GM18951 (cell line): Measurements from ENCODE around the gene SYT13.

Experiments used
- POLR2A ChIP-seq: IDR thresholded peaks from 4 replicates; pipeline ENCODE4 v1.6.1; 2011; ENCODE audit warnings: mild to moderate bottlenecking; ENCODE audit not compliant: insufficient read length, insufficient read depth; ENCODE audit errors: extremely low read depth
- in situ Hi-C: fragments of 300-500 bp; cut with MboI; formaldehyde crosslinking; loops from one replicate; pipeline ENCODE4 v1.12.0; 2022; ENCODE audit warnings: low sequenced_read_pairs, mixed read lengths, inconsistent platforms; ENCODE audit not compliant: unreplicated experiment

Gene SYT13

DNA sequence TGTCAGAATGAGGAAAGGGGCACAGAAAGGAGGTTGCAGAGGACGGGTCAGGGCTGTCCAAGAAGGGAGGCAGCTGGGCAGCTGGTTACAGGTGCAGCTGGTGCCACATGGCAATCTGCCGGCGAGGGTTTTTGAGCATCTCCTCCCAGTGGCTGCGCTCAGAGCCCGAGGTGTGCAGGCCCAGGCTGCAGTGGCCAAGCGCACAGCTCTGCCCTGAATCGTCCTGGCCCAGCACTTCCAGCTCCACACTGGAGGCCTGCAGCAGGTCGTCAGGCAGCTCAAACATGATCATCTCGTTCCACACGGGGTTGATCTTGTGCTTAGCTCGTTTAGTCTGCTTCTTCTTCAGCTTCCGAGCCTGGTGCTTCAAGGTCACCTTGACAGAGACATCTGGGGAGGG, 42.2 kb downstream of the SYT13 start:
- in situ Hi-C loops, result no loop called here
- no peak for TF ChIP-seq POLR2A

DNA sequence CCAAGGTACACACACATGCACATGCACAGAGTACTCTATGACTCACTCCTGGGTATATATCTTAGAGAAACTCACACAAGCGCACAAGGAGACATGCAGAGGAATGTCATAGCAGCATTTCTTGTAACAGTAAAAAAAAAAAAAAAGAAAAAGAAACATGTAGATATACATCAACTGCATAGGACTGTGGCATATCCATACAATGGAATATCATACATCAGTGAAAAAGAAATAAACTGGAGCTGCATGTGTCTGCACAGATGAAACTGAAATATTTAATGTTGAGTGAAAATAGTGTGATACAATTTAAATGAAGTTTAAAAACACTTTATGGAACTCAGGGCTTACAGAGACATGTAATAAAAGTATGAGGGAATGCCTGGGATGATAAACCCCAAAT, 46.4 kb downstream of the SYT13 start:
- in situ Hi-C loops, result no loop called here
- TF ChIP-seq POLR2A, result no peak

DNA sequence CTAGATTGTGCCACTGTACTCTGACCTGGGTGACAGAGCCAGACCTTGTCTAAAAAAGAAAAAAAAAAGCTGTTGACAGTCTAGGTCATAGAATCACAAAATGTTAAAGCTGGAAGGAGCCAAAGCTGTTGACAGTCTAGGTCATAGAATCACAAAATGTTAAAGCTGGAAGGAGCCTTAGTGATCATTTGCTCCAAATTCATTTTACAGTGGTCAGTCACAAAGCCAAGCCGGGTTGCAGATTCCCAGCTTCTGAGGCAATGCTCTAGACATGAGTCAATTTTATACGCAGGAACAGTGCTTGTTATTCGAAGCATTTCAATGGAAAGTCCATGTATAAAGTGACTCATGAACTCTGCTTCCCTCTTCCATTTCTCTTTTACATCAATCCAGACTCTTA, 47.4 kb downstream of the SYT13 start:
- in situ Hi-C loops, result no loop called here
- TF ChIP-seq POLR2A, result no peak

DNA sequence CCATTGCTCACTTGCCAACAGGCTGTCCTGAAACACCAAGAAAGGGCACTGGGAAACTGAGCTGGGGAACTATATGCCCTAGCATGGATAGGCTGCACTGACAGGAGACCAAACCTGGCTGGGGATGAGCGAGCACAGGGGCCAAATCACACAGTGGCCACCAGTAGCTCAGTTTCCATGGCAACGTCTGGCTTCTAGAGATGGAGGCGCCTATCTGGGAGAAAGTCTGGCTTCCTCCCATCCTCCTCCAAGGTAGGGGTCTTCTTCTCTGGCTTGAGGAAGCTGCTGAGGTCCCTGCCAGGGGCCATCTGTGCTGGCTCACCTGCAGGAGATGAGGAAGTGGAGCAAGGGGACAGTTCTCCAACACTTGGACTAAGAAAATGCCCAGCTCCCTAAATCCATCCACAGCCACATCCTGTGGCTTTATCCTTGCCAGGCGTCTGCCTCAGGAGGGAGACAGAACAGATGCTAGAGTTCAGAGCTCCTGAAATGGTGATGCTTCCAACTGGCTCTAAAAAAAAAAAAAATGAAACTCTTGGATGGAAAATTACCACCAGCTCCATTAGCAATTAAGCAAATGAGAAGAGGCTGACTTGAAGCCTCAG, 48.3 kb downstream of the SYT13 start:
- in situ Hi-C loops, result no loop called here

DNA sequence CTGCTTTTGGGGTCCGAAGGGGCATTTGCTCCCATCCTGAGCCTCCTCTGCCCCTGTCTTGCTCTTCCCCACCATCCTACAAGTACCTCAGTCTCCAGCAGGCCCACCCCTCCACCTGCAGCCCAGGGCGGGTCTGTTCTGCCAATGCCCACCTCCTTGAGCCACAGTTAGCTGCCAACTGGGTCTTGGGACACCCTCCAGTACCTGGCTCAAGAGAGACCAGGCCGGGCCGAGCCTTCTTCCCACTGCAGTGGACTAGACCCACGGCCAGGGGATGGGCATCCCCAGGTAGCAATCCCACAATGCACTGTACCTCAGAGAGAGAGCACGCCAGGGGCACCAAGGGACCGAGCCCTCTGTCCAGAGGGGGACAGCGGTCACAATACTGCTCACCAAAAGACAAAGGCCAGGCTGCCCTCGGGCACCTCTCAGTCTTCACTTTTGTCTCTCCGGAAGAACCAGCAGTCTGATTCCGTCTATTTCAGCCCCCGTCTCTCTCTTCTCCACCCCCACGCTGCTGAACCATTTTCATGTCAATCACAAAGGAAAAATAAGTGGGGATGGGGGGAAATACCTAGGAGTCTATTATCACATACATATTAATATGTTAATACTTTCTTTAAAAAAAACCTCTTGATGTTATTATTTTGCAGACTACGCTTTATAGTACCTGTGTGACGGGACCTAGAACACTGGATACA, 51.7 kb downstream of the SYT13 start:
- TF ChIP-seq POLR2A, result no peak
- in situ Hi-C loops, result no loop called here

More for the DNA sequence above, 48.3 kb downstream of the SYT13 start:
- TF ChIP-seq POLR2A, result no peak

DNA sequence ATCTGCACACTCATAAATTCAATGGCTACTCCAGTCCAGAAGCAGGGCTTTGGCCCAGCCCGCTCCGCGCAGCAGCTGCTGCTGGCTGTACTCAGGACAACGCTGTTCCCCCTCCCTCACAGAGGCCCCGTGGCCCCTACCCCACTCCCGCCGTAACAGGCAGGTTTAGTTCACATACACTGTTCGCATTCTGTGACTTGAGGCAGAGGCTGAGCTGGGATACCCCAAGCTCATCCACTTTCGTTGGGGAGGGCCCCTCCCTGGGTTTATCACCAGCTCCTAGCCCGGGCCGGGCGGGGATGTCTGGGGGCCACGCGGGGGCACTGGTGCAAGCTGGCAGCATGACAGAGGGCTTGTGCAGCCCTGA, 52.4 kb downstream of the SYT13 start:
- in situ Hi-C loops, result no loop called here
- TF ChIP-seq POLR2A, result no peak

DNA sequence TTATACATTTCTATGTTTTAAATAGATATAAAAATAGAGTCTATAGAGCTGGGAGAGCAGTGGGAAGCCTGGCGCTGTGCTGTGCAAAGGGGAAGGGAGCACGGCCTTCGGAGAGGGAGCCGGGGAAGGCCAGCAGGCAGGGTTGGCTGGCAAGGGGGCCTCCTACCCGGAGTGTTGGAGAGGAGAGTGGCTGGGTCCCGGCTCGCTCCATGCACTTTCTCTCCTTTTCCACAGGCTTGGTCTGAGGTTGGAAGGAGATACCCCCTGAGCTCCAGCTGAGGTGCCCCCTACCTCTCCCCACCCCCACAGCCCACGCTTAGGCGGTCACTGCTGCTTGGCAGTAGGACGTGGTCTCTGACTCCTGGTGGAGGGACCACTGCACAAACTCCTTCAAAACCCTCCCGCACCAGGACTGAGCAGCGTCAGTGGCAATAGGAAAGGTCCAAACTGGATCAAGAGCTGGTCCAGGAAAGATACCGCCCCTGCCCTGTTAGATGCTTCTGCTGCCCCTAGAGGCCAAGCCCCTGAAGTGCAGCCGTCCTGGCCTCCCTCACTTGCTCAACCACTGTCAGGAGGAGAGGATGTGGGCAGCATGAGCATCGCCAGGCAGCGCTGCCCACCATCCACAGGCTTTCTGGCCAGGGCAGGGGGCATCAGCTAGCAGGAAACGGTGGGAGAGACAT, 52.9 kb downstream of the SYT13 start:
- in situ Hi-C loops, result no loop called here
- TF ChIP-seq POLR2A, result no peak

DNA sequence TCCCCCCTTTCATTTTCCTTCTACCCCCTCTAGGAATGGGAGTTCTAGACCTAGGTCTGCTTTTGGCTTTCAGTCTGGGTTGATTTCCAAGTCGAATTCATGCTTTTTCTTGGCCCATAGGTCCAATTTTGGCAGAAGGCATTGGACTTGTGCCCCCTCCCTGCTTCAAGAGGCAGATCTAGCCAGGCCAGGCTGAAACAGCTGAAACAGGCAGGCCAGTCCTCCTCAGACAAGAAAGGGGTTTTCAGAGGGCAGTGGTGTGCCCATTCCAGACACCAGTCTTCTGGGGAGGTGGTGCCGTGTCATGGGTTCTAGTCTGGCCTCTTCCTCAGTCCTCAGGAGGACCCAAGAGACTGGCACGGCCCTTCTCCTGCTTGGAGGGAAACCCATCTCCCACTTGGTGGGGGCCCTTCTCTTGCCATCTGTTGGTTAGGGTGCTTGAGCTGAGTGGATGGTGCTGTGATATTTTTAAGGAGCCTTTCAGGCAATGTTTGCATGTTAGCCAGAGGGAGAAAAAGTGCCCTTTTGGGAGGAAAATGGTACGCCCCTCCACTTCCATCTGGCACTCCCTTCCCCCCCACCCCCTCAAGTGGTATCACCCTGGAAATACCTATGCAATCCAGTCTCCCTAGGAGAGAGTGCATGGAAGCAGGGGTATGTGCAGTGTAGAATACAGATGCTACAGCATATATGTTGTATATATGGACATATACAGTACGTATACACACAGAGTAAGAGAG, 53.6 kb downstream of the SYT13 start:
- in situ Hi-C loops, result no loop called here
- TF ChIP-seq POLR2A, result no peak

DNA sequence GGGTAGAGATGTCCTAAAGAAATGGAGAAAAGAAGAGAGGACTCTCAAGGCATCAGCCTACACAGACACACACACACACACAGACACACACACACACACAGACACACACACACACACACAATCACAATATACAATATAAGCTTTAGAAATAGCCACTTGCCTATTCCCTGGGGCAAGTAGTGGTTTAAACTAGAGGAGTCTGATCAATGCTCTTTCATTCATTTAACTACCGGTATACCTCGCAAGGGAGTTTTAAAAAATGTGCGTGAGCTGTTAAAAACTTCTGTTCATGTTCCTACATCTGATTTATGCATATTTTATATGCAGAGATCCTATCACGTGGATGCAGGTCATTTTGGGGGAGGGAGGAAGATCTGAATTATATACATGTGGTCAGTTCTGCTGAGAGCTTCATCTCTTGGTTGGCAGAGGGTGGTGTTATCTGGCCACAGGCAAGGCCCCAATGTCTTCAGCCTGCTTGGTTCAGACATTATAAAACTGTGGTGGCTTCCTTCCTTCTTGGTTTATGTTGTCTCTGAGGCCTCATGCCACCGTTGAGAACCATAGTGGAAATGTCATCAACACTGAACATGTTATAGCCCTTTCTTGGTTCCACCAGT, 56.6 kb downstream of the SYT13 start:
- no peak for TF ChIP-seq POLR2A
- in situ Hi-C loops, result no loop called here

DNA sequence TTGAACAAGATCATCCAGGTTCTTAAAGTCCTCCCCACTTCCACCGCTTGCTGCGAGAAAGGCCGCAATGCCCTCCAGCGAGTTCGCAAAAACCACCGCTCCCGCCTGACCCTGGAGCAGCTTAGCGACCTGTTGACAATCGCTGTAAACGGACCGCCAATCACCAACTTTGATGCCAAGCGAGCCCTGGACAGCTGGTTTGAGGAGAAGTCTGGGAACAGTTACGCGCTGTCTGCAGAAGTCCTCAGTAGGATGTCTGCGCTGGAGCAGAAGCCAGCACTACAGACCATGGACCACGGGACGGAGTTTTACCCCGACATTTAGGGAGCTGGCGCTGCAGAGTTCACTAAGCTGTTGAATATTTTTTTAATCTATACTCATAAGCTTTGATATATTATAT, 58.3 kb downstream of the SYT13 start:
- in situ Hi-C loops, result no loop called here
- no peak for TF ChIP-seq POLR2A

DNA sequence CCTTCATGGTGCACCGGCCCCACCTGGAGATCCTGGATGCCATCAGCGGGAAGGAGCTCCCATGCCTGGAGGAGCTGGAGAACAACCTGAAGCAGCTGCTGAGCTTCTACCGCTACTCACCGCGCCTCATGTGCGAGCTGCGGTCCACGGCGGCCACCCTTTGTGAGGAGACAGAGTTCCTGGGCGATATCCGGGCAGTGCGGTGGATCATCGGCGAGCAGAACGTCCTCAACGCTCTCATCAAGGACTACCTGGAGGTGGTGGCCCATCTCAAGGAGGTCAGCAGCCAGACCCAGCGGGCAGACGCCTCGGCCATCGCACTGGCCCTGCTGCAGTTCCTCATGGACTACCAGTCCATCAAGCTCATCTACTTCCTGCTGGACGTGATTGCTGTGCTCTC, 59.2 kb downstream of the SYT13 start:
- in situ Hi-C loops, result no loop called here
- TF ChIP-seq POLR2A, result no peak

DNA sequence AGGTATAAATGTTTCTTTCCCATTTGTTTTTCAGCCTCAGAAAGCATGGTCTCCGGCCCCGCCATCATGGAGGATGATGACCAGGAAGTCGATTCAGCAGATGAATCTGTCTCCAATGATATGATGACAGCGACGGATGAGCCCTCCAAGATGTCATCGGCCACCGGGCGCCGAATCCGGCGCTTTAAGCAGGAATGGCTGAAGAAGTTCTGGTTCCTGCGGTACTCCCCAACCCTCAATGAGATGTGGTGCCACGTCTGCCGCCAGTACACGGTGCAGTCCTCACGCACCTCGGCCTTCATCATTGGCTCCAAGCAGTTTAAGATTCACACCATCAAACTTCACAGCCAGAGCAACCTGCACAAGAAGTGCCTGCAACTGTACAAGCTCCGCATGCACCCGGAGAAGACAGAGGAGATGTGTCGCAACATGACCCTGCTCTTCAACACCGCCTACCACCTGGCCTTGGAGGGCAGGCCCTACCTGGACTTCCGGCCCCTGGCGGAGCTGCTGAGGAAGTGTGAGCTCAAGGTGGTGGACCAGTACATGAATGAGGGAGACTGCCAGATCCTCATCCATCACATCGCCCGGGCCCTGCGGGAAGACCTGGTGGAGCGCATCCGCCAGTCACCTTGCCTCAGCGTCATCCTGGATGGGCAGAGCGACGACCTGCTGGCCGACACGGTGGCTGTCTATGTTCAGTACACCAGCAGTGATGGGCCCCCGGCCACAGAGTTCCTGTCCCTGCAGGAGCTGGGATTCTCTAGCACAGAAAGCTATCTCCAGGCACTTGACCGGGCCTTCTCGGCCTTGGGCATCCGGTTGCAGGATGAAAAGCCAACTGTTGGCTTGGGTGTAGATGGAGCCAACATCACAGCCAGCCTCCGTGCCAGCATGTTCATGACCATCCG, 59.9 kb downstream of the SYT13 start:
- in situ Hi-C loops, result no loop called here
- no peak for TF ChIP-seq POLR2A
